ENCODE measurements around the gene FBXO47.
"Not testable (repeated sequence)": the region's sequence is repeated elsewhere in the genome, so short reads cannot be mapped to it uniquely, and the experiment has no call there.

FBXO47 gene

DNA sequence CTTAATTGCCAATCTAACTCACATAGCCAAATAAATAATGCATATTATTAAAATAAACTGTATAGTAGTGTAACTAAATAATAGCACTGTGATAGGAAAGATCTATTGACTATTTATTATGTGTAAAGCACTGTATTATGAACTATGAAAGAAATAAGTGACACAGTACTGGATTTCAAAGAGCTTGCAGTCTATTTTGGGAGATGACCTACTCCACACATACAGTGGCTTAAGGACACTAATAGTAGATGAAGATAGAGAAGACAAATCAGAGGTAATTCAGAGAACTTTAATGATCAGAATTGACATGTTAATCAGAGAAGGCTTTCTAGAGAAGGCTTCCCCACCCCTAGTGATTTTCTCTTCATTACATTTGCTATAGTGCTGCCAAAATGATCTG, 27.2 kb downstream of the FBXO47 start:
- TF ChIP-seq, protein P1, sequence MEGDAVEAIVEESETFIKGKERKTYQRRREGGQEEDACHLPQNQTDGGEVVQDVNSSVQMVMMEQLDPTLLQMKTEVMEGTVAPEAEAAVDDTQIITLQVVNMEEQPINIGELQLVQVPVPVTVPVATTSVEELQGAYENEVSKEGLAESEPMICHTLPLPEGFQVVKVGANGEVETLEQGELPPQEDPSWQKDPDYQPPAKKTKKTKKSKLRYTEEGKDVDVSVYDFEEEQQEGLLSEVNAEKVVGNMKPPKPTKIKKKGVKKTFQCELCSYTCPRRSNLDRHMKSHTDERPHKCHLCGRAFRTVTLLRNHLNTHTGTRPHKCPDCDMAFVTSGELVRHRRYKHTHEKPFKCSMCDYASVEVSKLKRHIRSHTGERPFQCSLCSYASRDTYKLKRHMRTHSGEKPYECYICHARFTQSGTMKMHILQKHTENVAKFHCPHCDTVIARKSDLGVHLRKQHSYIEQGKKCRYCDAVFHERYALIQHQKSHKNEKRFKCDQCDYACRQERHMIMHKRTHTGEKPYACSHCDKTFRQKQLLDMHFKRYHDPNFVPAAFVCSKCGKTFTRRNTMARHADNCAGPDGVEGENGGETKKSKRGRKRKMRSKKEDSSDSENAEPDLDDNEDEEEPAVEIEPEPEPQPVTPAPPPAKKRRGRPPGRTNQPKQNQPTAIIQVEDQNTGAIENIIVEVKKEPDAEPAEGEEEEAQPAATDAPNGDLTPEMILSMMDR (IDR thresholded peaks at IDR 0.05; ENCODE audit: low read depth, low read length, missing control alignments) = no peak
- in situ Hi-C loops (cut with HindIII; ENCODE audit: low pct_ligation_motif_present, low sequenced_read_pairs) = no loop called here

DNA sequence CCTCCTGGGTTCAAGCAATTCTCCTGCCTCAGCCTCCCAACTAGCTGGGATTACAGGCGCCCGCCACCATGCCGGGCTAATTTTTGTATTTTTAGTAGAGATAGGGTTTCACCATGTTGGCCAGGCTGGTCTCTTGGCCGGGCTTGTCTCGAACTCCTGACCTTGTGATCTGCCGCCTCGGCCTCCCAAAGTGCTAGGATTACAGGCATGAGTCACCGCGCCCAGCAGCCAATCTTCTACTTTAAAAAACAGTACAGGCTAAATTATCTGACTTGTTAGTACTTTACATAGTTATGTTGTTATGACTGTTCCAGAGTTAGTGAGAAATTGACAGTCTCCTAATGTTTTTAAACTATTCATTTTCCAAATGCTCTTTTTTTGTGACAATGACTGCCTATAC, 33.2 kb downstream of the FBXO47 start:
- H3K27ac ChIP-seq; H3K36me3 ChIP-seq (replicated peaks); H3K4me3 ChIP-seq (ENCODE audit: low read depth, low read length); H3K27me3 ChIP-seq (replicated peaks); in situ Hi-C loops (cut with HindIII; ENCODE audit: low pct_ligation_motif_present, low sequenced_read_pairs): not testable (repeated sequence)
- peak; percentile 54 for DNase-seq

More for the DNA sequence above, 27.2 kb downstream of the FBXO47 start:
- no peak overlapping the region for H3K4me3 ChIP-seq (ENCODE audit: low read depth, low read length)
- H3K27me3 ChIP-seq (replicated peaks) = no peaks in the 10 kb centered on the region
- no peaks in the 10 kb centered on the region for H3K36me3 ChIP-seq (replicated peaks)
- no peak for DNase-seq
- no peak overlapping the region for H3K27ac ChIP-seq

DNA sequence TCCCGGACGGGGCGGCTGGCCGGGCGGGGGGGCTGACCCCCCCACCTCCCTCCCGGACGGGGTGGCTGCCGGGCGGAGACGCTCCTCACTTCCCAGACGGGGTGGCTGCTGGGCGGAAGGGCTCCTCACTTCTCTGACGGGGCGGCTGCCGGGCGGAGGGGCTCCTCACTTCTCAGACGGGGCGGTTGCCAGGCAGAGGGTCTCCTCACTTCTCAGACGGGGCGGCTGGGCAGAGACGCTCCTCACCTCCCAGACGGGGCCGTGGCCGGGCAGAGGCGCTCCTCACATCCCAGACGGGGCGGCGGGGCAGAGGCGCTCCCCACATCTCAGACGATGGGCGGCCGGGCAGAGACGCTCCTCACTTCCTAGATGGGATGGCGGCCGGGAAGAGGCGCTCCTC, 36.4 kb downstream of the FBXO47 start:
- in situ Hi-C loops (cut with HindIII; ENCODE audit: low pct_ligation_motif_present, low sequenced_read_pairs); H3K36me3 ChIP-seq (replicated peaks); DNase-seq; H3K27ac ChIP-seq; H3K4me3 ChIP-seq (ENCODE audit: low read depth, low read length); H3K27me3 ChIP-seq (replicated peaks): not testable (repeated sequence)

DNA sequence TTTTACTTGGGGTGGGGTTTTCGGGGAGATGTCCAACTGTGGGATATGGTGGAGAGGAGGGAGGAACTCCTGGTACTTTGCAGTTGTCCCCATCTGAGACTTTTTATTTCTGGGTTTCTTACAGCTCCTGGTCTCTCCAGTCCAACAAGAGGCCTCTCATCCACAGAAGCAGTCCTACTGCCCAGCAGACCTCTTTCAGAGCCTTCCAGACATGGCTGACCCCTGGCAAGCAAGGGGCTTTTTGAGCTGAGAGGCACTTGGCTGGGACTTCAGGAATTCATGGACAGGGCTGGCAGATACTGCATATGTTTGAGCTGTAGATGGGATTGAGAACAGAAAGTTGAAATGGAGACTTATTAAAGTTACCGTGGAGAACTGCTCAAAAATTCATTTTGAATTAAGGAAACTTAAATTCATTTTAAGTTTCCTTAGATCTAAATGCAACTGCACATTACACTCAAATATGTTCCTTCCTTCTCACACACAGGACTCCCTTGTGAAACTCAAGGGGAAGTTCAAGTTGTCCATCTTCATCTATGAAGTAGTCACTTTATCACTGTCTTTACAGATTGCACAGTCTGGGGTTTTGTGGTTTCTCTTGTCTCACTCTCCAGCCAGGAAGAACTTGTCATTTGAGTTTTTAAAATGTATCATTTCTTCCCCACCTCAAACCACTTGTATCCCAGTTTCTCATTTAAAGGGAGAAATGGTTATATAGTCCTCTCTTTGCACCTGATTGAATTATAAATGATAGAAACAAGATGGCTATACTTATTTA, 40.7 kb downstream of the FBXO47 start:
- in situ Hi-C loops (cut with HindIII; ENCODE audit: low pct_ligation_motif_present, low sequenced_read_pairs) = no loop called here
- no peak overlapping the region for H3K27ac ChIP-seq

DNA sequence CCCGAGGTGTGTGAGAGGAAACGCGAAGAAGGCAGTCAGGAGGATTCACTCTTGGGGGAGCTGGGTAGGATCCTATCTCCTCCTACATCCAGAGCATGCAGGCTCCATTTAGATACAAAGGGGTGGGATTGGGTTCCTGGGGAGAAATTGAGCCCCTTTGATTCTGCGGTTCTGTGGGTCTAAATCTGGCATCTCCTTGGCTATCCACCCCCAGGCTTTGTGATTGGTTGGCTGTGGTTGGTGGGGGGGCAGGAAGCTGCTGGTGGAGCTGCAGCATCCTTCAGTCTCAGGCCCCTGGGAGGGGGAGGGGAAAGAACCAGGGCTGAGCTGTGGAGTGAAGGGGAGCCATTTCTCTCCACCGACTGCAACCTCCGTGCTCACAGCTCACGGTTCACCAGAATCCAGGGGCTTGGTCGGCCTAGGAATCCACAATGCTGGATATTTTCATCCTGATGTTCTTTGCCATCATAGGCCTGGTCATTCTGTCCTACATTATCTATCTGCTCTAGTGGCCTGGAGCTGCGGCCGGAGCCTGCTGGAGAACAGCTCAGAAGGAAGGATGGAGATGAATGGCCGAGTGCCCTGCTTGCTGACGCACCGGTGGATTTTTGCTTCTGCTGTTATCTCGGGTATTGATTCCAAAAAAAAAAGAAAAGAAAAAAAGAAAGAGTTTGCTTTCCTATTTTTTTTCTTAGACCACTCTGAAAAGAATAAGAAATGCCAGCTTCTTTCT, 41.8 kb downstream of the FBXO47 start, which contains the start of gene LASP1NB:
LASP1NB (plus strand) TSS at position 352 of the 733 bp plus-strand sequence.
- DNase-seq = peak; percentile 69
- H3K4me3 ChIP-seq (ENCODE audit: low read depth, low read length) = peak within 1 kb of the TSS; percentile 40
- in situ Hi-C loops (cut with HindIII; ENCODE audit: low pct_ligation_motif_present, low sequenced_read_pairs) = no loop called here
- no peaks in the 10 kb centered on the region for H3K27me3 ChIP-seq (replicated peaks)
- H3K36me3 ChIP-seq (replicated peaks) = peaks cover 7% of the 10 kb centered on the region
- TF ChIP-seq, protein P1 (IDR thresholded peaks at IDR 0.05; ENCODE audit: low read depth, low read length, missing control alignments) = no peak
- H3K27ac ChIP-seq = peak within 1 kb of the TSS; percentile 53

More for the DNA sequence above, 40.7 kb downstream of the FBXO47 start:
- Histone ChIP-seq H3K27me3 (replicated peaks) (no peaks in the 10 kb centered on the region), H3K36me3 (replicated peaks) (no peaks in the 10 kb centered on the region), H3K4me3 (ENCODE audit: low read depth, low read length) (no peak overlapping the region)
- TF ChIP-seq, protein P1 (IDR thresholded peaks at IDR 0.05; ENCODE audit: low read depth, low read length, missing control alignments) = no peak
- no peak for DNase-seq

DNA sequence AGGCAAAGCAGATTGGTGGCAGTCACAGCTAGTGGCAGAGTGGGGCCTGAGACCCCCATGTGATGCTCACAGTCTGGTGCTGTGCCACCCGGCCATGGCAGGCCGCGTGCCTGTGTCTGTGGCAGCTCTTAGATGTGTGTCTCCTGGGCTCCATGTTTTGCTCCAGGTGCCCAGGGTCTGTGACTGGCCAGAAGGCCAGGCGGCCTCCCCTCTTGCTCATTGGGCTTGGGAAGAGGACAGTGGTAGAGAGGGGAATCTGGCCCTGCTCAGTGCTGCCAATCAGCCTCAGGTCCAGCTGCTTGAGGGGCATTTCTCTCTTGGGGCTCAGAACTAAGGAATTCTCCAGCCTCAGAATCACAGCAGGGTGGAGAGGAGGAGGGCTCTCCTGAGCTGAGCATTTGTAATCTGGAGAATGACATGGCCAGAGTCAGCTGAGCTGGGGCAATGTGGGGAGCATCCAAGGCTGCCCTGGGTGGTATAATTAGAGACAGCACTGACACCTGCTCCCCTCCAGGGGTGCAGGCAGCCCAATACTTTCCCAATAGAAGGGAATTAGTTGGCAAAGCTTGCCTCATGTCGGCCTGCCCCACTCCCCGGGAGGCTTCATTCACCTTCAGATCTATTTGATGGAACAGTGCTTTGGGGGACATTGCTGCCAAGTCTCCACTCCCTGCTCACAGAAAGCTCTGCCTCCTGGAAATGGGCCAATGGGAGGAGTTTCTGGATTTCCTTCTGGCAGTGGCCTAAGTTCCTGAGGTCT, 44.5 kb downstream of the FBXO47 start:
- DNase-seq = no peak
- TF ChIP-seq, protein P1 (IDR thresholded peaks at IDR 0.05; ENCODE audit: low read depth, low read length, missing control alignments) = no peak
- Histone ChIP-seq H3K4me3 (ENCODE audit: low read depth, low read length) (no peak overlapping the region), H3K27ac (peak overlapping the region; percentile 38), H3K36me3 (replicated peaks) (peaks cover 33% of the 10 kb centered on the region), H3K27me3 (replicated peaks) (no peaks in the 10 kb centered on the region)
- in situ Hi-C loops (cut with HindIII; ENCODE audit: low pct_ligation_motif_present, low sequenced_read_pairs) = no loop called here

Data from brain microvascular endothelial cell (primary cell).